Glomerular visceral epithelial cell (primary cell): ENCODE data around the gene POLR1A.

Source experiments
- DNase-seq: peaks from one replicate; pipeline ENCODE4 v3.0.0-alpha.2; 2016; ENCODE audit errors: extremely low spot score

The POLR1A gene

DNA sequence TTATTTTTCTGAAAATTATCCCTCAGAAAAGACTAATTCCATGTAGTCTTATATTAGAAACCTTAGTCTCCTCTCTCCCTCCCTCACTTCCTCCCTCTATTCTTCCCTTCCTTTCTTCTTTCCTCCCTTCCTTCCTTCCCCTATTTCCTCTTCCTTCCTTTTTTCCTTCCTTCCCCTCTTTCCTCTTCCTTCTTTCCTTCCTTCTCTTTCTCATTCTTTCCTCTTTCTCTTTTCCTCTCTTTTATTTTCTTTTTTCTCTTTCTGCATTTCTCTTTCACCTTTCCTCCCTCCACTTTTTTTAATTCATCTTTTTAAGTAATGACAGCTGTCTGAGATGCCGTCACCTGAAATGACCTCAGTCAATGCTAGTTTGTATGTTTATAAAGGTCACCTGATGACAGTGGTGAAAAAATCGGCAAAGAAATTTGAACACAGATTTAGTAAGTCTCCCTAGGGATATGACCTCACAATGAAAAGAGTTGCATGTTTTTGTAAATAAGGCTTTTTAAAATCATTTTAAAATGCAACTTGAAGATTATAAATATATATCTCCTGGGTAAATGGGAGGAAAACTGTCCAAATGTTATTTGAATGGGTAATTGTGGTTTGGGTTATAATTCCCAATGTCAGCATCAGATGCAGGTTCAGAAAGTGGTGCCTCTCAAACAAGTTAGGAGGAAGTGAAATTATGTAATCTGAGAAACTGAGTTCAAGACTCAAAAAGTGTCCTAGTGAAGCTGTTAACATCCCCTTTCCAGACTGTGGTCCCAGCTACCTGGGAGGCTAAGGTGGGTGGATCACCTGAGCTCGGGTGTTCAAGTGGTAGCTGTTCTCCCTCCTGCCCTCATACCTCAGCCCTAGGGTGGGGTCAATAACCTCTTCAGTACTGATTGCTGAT, 126.6 kb downstream of the POLR1A start:
- DNase-seq = no peak

- no peak for DNase-seq
These were observed 129.4 kb downstream of the POLR1A start for GRCh38 chr2:85976106-85976920.

DNA sequence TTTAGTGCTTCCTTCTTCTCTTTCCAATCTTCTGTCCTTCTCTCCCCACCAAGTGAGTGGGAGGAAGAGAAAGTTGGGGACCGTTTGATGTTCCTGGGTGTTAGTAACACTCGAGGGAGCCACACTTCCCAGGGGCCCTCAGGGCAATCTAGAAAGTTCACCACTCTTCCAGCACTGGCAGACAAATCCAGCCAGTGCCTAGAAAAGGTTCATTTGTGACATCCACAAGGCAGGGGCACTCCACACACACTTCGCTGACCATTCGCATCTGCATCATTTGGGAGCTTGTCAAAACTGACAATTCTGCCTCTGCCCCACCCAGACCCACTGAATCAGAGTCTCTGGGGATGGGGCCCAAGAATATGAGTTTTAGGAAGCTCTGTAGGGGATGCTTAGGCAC, 130.1 kb downstream of the POLR1A start:
- DNase-seq = no peak

DNA sequence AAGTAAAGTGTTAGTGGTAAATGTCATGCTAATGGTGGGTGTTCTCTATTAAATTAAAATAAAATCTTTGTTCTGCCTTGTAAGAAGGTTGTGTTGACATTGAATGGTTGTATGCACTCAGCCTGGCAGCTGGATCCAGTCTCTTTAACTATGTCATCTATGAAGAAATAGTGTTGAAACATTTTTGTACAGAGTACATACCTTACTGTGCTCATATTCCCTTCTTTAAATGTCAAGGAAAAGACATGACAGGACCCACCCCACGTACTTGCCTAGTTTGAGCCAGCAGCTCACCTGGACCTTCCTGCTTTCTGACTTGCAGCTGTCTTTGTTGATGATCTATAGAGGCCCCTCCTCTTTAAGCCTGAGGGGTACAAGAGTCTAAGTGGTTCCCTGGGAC, 131.3 kb downstream of the POLR1A start:
- no peak for DNase-seq

GRCh38 chr2:85972355-85972754, 133.3 kb downstream of the POLR1A start:
- DNase-seq = no peak

DNA sequence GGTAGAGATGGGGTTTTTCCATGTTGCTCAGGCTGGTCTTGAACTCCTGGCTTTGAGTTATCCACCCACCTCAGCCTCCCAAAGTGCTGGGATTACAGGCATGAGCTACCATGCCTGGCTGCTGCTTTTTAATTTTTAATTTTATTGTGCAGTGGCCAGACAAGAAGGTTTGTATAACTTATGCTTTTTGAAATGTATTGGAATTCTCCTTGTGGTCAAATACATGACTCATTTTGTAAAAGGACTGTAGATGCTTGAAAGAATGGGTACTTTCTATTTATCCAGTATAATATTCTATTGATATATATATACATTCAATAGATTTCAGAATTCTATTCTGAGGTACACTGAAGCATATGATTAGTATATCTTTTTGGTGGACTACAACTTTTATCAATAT, 134.3 kb downstream of the POLR1A start:
- peak; percentile 27 for DNase-seq
